Rectal smooth muscle tissue (tissue), 1 donor: Measurements from ENCODE around the gene SIRT6.
"Not testable (repeated sequence)": the region's sequence is repeated elsewhere in the genome, so short reads cannot be mapped to it uniquely, and the experiment has no call there.

Source experiments
- H3K27ac ChIP-seq: one replicate; pipeline ENCODE4 v1.7.0; 2013; ENCODE audit warnings: low read depth, low read length, inconsistent platforms
- H3K27me3 ChIP-seq: one replicate; pipeline ENCODE4 v1.7.0; 2013; ENCODE audit warnings: low read length; ENCODE audit not compliant: control insufficient read depth, insufficient read depth
- H3K36me3 ChIP-seq: one replicate; pipeline ENCODE4 v1.7.0; 2013; ENCODE audit warnings: low read length; ENCODE audit not compliant: control insufficient read depth, insufficient read depth
- H3K4me1 ChIP-seq: one replicate; pipeline ENCODE4 v1.7.0; 2013; ENCODE audit warnings: low read length; ENCODE audit not compliant: control insufficient read depth, insufficient read depth
- H3K4me3 ChIP-seq: one replicate; pipeline ENCODE4 v1.7.0; 2013; ENCODE audit warnings: low read length
- H3K9ac ChIP-seq: one replicate; pipeline ENCODE4 v1.7.0; 2013; ENCODE audit warnings: low read length

The SIRT6 gene

GRCh38 chr19:4157164-4157563, 25.2 kb downstream of the SIRT6 start:
- Histone ChIP-seq H3K4me1 (no peaks in the 10 kb centered on the region), H3K9ac (no peak overlapping the region), H3K36me3 (no peaks in the 10 kb centered on the region), H3K27ac (no peak overlapping the region), H3K27me3 (no peaks in the 10 kb centered on the region), H3K4me3 (no peak overlapping the region)

GRCh38 chr19:4154571-4155312, 27.6 kb downstream of the SIRT6 start:
- H3K9ac ChIP-seq: no peak overlapping the region
- no peak overlapping the region for H3K4me3 ChIP-seq
- H3K27me3 ChIP-seq: peaks cover 2% of the 10 kb centered on the region
- no peaks in the 10 kb centered on the region for H3K4me1 ChIP-seq
- no peak overlapping the region for H3K27ac ChIP-seq
- no peaks in the 10 kb centered on the region for H3K36me3 ChIP-seq

- Histone ChIP-seq H3K27ac (no peak overlapping the region), H3K4me1 (no peaks in the 10 kb centered on the region), H3K36me3 (no peaks in the 10 kb centered on the region), H3K4me3 (no peak overlapping the region), H3K27me3 (peaks cover 2% of the 10 kb centered on the region), H3K9ac (no peak overlapping the region)
These were observed 29.9 kb downstream of the SIRT6 start for GRCh38 chr19:4152241-4152998.

GRCh38 chr19:4151623-4152022, 30.7 kb downstream of the SIRT6 start:
- Histone ChIP-seq H3K36me3 (no peaks in the 10 kb centered on the region), H3K4me1 (no peaks in the 10 kb centered on the region), H3K4me3 (no peak overlapping the region), H3K27ac (no peak overlapping the region), H3K27me3 (peaks cover 2% of the 10 kb centered on the region), H3K9ac (no peak overlapping the region)

GRCh38 chr19:4149518-4150288, 32.7 kb downstream of the SIRT6 start:
- H3K27ac ChIP-seq: no peak overlapping the region
- no peaks in the 10 kb centered on the region for H3K4me1 ChIP-seq
- no peak overlapping the region for H3K9ac ChIP-seq
- no peaks in the 10 kb centered on the region for H3K36me3 ChIP-seq
- H3K4me3 ChIP-seq: no peak overlapping the region
- peaks cover 2% of the 10 kb centered on the region for H3K27me3 ChIP-seq

GRCh38 chr19:4144666-4145249, 37.6 kb downstream of the SIRT6 start:
- Histone ChIP-seq H3K27me3 (no peaks in the 10 kb centered on the region), H3K4me3 (no peak overlapping the region), H3K4me1 (no peaks in the 10 kb centered on the region), H3K36me3 (no peaks in the 10 kb centered on the region), H3K27ac (no peak overlapping the region), H3K9ac (no peak overlapping the region)

- H3K27ac ChIP-seq, H3K4me3 ChIP-seq, H3K4me1 ChIP-seq, H3K36me3 ChIP-seq, H3K9ac ChIP-seq, H3K27me3 ChIP-seq: not testable (repeated sequence)
These were observed 39.4 kb downstream of the SIRT6 start for GRCh38 chr19:4142916-4143315.

- Histone ChIP-seq H3K4me1 (no peaks in the 10 kb centered on the region), H3K27ac (no peak overlapping the region), H3K9ac (no peak overlapping the region), H3K27me3 (no peaks in the 10 kb centered on the region), H3K4me3 (no peak overlapping the region), H3K36me3 (no peaks in the 10 kb centered on the region)
These were observed 42.1 kb downstream of the SIRT6 start for GRCh38 chr19:4140237-4140711.

GRCh38 chr19:4139614-4140236, 42.6 kb downstream of the SIRT6 start:
- Histone ChIP-seq H3K4me1 (no peaks in the 10 kb centered on the region), H3K36me3 (no peaks in the 10 kb centered on the region), H3K27ac (no peak overlapping the region), H3K4me3 (no peak overlapping the region), H3K9ac (no peak overlapping the region), H3K27me3 (no peaks in the 10 kb centered on the region)

GRCh38 chr19:4138445-4138844, 43.9 kb downstream of the SIRT6 start:
- no peaks in the 10 kb centered on the region for H3K4me1 ChIP-seq
- H3K36me3 ChIP-seq: no peaks in the 10 kb centered on the region
- H3K27ac ChIP-seq: no peak overlapping the region
- H3K27me3 ChIP-seq: no peaks in the 10 kb centered on the region
- no peak overlapping the region for H3K9ac ChIP-seq
- no peak overlapping the region for H3K4me3 ChIP-seq

GRCh38 chr19:4136680-4137088, 45.7 kb downstream of the SIRT6 start:
- Histone ChIP-seq H3K9ac (no peak overlapping the region), H3K27ac (no peak overlapping the region), H3K4me3 (no peak overlapping the region), H3K4me1 (no peaks in the 10 kb centered on the region), H3K27me3 (no peaks in the 10 kb centered on the region), H3K36me3 (no peaks in the 10 kb centered on the region)

- not testable (repeated sequence) for H3K36me3 ChIP-seq, H3K4me1 ChIP-seq, H3K9ac ChIP-seq, H3K27ac ChIP-seq, H3K4me3 ChIP-seq, H3K27me3 ChIP-seq
These were observed 47.0 kb downstream of the SIRT6 start for GRCh38 chr19:4135386-4135785.
